Panc1 (cell line): ENCODE measurements around the gene CTDSP2. TPM values are rescaled to one million over a fixed set of nuclear protein-coding genes. Genes with fewer than 3 reads are reported as not detected.

ENCODE experiments used
- ATAC-seq: fragments of 200-7000 bp; cut with Tn5 transposase; 2 replicates; pipeline ENCODE4 v1.9.1; 2020; ENCODE audit warnings: mild to moderate bottlenecking, moderate library complexity
- BruUV-seq: library from RNA; stranded (reverse); fragments of 400-500 nt; replicated peaks from 2 replicates; lab custom pipeline; 2021; lab: Mats Ljungman, UMichigan
- CTCF ChIA-PET: fragments of 300-600 bp; sonication (Branson Sonifier 250); formaldehyde crosslinking; loops from one replicate; lab custom pipeline; 2022; ENCODE audit warnings: antibody characterized with exemption; lab: Charles Lee
- POLR2A ChIA-PET: fragments of 300-600 bp; sonication (Branson Sonifier 250); formaldehyde crosslinking; loops from one replicate; lab custom pipeline; 2022; ENCODE audit warnings: antibody characterized with exemption; lab: Charles Lee
- DNase-seq: peaks from one replicate; pipeline ENCODE4 v3.0.0-alpha.2; 2010; ENCODE audit warnings: low read depth, low spot score
- H3K27ac ChIP-seq: 2 replicates; pipeline ENCODE4 v1.5.1; 2011; ENCODE audit warnings: mild to moderate bottlenecking, low read length, inconsistent platforms
- H3K27me3 ChIP-seq: fragments of 200-500 bp; sonication (Bioruptor generic); 2 replicates; pipeline ENCODE4 v1.6.0; 2014; ENCODE audit warnings: low read length, inconsistent platforms; ENCODE audit not compliant: control insufficient read depth, insufficient read depth
- H3K36me3 ChIP-seq: fragments of 200-500 bp; sonication (Bioruptor generic); 2 replicates; pipeline ENCODE4 v1.5.1; 2014; ENCODE audit warnings: inconsistent platforms, mild to moderate bottlenecking, low read length, moderate library complexity; ENCODE audit not compliant: control insufficient read depth, insufficient read depth
- H3K4me1 ChIP-seq: 2 replicates; pipeline ENCODE4 v1.5.1; 2011; ENCODE audit warnings: inconsistent platforms, mild to moderate bottlenecking, low read length, moderate library complexity; ENCODE audit not compliant: control insufficient read depth, insufficient read depth
- H3K4me3 ChIP-seq, 2 experiments: 2 replicates each; pipeline ENCODE4 v1.5.1; 2011 to 2012; ENCODE audit warnings: low read depth in 2 of 2, low read length in 2 of 2, mild to moderate bottlenecking in 2 of 2, inconsistent platforms in 1 of 2, moderate library complexity in 1 of 2
- H3K9me3 ChIP-seq: fragments of 200-500 bp; sonication (Bioruptor generic); 2 replicates; pipeline ENCODE4 v1.5.1; 2014; ENCODE audit warnings: low read depth, mild to moderate bottlenecking, inconsistent platforms, low read length, moderate library complexity; ENCODE audit not compliant: control insufficient read depth, insufficient read depth
- CTCF ChIP-seq: fragments of 450-650 bp; IDR thresholded peaks from 2 replicates; pipeline ENCODE4 v1.5.1; 2017; ENCODE audit warnings: mild to moderate bottlenecking
- POLR2AphosphoS5 ChIP-seq: IDR thresholded peaks from 2 replicates; pipeline ENCODE4 v1.6.1; 2012; ENCODE audit warnings: mild to moderate bottlenecking, low read depth, low read length, moderate library complexity
- REST ChIP-seq, 2 experiments: IDR thresholded peaks; 2 replicates each; pipeline ENCODE4 v1.6.1; 2011 to 2012; ENCODE audit warnings: low read depth in 2 of 2, control low read depth in 1 of 2, low read length in 1 of 2, mild to moderate bottlenecking in 1 of 2, moderate library complexity in 1 of 2; ENCODE audit not compliant: insufficient read depth in 1 of 2
- SIN3A ChIP-seq: IDR thresholded peaks from 2 replicates; pipeline ENCODE4 v1.6.1; 2012; ENCODE audit warnings: low read depth, mild to moderate bottlenecking, low read length, moderate library complexity, borderline replicate concordance; ENCODE audit not compliant: insufficient read depth
- TCF7L2 ChIP-seq: IDR thresholded peaks from 2 replicates; pipeline ENCODE4 v1.6.1; 2011; ENCODE audit warnings: mild to moderate bottlenecking, low read depth, low read length, inconsistent platforms
- in situ Hi-C: cut with HindIII; loops from 2 replicates; pipeline ENCODE4 v1.10.0; 2016; ENCODE audit warnings: low sequenced_read_pairs, low pct_unique_long_range_greater_than_20kb
- intact Hi-C: fragments of 100-400 bp; cut with micrococcal nuclease; formaldehyde crosslinking; loops from one replicate; pipeline ENCODE4 v1.10.0; 2022; ENCODE audit not compliant: unreplicated experiment
- total RNA-seq: library from RNA; stranded (reverse); gene quantifications from one replicate; pipeline ENCODE4 v1.2.1, GENCODE V29; 2021; ENCODE audit not compliant: unreplicated experiment

The CTDSP2 gene
- total RNA-seq, 1 experiment from 2014 or later = 120 TPM

DNA sequence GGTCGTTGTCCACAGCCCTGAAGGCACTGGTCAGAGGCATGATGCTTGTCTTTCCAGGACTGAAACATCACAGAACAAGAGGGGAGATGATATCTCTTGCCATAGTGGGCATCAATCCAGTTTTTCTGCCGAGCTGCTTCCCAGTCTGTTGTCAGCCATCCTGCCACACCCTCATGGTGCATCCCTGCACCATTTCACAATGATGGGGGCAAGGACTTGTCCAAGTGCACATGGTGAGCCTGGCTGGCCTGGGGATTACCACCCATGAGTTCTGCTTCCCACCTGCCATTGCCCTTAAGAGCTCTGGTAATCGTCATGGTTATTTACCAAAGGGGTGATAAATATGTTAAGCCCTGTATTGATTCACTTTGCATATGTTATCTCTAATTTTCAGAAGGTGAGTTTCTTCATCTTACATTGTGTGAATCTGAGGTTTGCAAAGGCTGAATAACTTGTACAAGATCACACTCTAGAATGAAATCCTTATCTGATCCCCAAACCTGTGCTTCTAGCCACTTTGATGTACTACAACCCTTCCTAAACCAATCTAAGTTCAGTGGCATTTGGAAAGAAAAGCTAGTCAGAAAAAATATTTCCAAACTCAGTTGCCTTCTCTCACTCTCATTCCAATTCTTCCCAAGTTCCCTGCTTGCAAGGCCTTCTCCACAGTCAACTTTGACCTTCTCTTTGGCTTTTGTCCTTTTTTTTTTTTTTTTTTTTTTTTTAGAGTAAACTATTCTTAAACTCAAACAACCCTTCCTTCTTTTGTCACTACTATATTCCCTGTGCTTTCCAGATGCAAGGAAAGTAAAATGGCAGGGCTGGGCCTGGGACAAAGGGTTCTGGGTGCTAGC, 30.3 kb downstream of the CTDSP2 start:
- DNase-seq (no peak), ATAC-seq (no peak)
- ChIA-PET CTCF (interaction anchor here (0.6 kb wide), 1 partner anchor 16 kb away, joined by 4 read pairs; no protein-coding TSS in a partner anchor), POLR2A (no interaction called here)
- H3K9me3 ChIP-seq = no peaks in the 10 kb centered on the region
- H3K4me1 ChIP-seq = no peaks in the 10 kb centered on the region
- no peak overlapping the region for H3K4me3 ChIP-seq
- in situ Hi-C loops = no loop called here
- H3K27me3 ChIP-seq = no peaks in the 10 kb centered on the region
- no peak overlapping the region for H3K27ac ChIP-seq
- TF ChIP-seq CTCF = no peak
- TF ChIP-seq SIN3A = no peak
- TF ChIP-seq POLR2AphosphoS5 = no peak
- TF ChIP-seq TCF7L2 = no peak
- TF ChIP-seq REST (IDR thresholded peaks at IDR 0.05; ENCODE audit: insufficient read depth in 1 of 2, low read depth in 2 of 2, low read length in 1 of 2) = no peak
- H3K36me3 ChIP-seq = no peaks in the 10 kb centered on the region
- no TSS peak for BruUV-seq
- intact Hi-C loops = no loop called here

- H3K4me3 ChIP-seq = no peak overlapping the region
- in situ Hi-C loops = no loop called here
- intact Hi-C loops = no loop called here
- no peak overlapping the region for H3K27ac ChIP-seq
- POLR2A ChIA-PET = no interaction called here
- no peaks in the 10 kb centered on the region for H3K27me3 ChIP-seq
- ATAC-seq (0 out of 2 replicates have a peak, but pooled peaks have one; percentile 25), DNase-seq (no peak)
- CTCF ChIA-PET = interaction anchor here (0.6 kb wide), 1 partner anchor 32 kb away, joined by 4 read pairs; no protein-coding TSS in a partner anchor
- no peak; the same call in 1 of the 2 replicates for TF ChIP-seq POLR2AphosphoS5
- TF ChIP-seq REST (IDR thresholded peaks at IDR 0.05; ENCODE audit: insufficient read depth in 1 of 2, low read depth in 2 of 2, low read length in 1 of 2) = no peak
- no peak for TF ChIP-seq CTCF
- no peak for TF ChIP-seq TCF7L2
- no peak for TF ChIP-seq SIN3A
- no peaks in the 10 kb centered on the region for H3K4me1 ChIP-seq
- BruUV-seq = no TSS peak
- no peaks in the 10 kb centered on the region for H3K9me3 ChIP-seq
- no peaks in the 10 kb centered on the region for H3K36me3 ChIP-seq
Measured at GRCh38 chr12:57815177-57816000, 31.1 kb downstream of the CTDSP2 start.
